HG02571 (cell line): ENCODE measurements around the gene LDLRAD3.
"Not testable (repeated sequence)": the region's sequence is repeated elsewhere in the genome, so short reads cannot be mapped to it uniquely, and the experiment has no call there.

Experiments
- ATAC-seq: cut with Tn5 transposase; IDR thresholded peaks from one replicate; pipeline ENCODE4 v1.9.1; 2021; ENCODE audit warnings: mild to moderate bottlenecking, moderate library complexity; ENCODE audit not compliant: unreplicated experiment

The LDLRAD3 gene

DNA sequence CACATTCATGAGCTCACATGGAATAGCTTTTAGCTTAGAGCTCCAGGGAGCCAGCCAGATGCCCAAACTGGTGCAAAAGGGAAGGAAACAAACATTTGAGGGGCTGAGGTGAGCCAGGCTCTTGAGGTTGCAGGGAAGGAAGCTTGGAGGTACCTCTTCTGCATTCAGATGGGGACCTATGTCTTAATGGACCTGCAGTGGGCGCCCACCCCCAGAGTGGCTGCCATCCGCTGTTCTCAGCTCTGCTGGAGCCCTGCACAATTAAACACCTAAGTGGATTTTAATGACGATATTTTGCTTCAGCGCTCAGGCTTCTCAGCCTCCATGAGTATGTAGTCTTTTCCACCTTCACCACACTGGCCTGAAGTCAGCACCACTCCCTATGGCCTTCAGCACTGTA lies 100.8 kb downstream of the LDLRAD3 start:
- ATAC-seq = no peak

DNA sequence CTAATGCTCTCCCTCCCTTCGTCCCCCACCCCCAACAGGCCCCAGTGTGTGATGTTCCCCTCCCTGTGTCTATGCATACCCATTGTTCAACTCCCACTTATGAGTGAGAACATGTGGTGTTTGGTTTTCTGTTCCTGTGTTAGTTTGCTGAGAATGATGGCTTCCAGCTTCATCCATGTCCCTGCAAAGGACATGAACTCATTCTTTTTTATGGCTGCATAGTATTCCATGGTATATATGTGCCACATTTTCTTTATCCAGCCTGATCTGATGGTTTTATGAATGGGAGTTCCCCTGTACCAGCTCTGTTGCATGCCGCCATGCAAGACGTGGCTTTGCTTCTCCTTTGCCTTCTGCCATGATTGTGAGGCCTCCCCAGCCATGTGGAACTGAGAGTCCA lies 102.1 kb downstream of the LDLRAD3 start:
- not testable (repeated sequence) for ATAC-seq

DNA sequence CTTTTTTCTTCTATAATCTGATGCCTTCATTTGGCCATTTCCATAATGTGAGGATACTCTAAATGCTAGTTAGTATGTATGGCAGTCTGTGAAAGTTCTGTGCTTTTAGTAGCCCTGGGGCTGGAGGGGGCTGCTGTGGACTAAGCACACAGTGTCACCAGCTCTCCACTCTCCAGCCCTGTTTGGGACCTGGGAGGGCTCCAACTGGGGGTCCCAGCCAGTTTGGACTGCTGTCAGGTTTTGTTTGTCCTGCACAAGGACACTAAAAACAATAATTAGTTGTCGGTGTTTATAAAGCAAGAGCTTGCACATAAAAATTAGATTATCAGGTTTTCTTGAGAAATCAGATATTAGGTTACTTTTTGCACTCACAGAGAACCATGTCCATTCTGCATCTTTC lies 103.1 kb downstream of the LDLRAD3 start:
- ATAC-seq = no peak

- ATAC-seq = no peak
These were observed 103.5 kb downstream of the LDLRAD3 start for GRCh38 chr11:36047344-36047743.

- ATAC-seq = no peak
These were observed 104.8 kb downstream of the LDLRAD3 start for GRCh38 chr11:36048496-36049247.

- no peak for ATAC-seq
These were observed 107.6 kb downstream of the LDLRAD3 start for GRCh38 chr11:36051235-36052144.

DNA sequence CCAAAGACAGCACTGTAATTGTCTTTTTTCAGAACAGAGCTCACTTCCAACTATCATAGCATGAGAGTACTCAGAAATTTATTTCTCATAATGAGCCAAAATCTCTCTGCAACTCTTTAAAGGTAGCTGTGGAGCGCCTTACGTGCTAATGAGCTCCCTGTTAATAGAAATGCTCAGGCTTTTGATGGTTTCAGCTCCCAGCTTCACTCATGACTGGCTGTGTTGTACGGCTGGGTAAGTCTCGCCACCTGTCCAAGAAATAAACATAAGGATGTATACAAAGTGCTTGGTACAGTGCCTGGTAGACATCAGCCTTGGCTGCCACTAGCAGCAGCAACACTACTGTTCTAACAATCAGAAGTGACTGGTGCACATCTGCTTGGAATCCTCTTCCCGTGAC lies 109.4 kb downstream of the LDLRAD3 start:
- ATAC-seq = no peak

DNA sequence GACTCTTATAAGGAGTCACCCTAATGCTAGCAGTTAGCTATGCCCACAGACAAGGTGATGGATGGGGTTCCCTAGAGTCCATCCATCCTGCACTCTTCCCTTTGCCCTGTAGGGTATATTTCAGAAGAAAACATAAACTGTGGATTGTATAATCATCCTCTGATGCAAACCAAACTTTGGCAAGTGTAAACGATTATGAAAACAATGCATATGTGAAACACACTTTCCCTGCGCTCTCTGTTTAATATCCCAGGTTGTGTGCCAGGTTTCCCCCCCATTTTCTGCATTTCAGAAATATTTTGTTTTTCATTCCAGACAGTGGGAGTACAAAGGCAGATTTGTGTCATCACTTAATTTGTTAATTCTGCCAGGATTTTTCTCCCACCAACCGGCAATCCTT lies 110.0 kb downstream of the LDLRAD3 start:
- ATAC-seq = no peak

DNA sequence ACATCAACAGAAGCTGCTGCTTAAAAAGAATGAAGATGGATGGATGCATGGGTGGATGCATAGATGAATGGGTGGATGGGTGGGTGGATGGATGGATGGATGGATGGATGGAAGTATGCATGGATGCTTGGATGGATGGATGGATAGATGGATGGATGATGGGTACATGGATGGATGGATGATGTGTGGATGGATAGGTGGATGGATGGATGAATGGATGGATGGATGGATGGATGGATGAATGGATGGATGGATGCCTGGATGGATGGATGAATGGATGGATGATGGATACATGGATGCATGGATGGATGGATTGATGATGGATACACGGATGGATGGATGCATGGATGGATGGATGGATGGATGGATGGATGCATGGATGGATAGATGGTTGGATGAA lies 110.8 kb downstream of the LDLRAD3 start:
- ATAC-seq = no peak

DNA sequence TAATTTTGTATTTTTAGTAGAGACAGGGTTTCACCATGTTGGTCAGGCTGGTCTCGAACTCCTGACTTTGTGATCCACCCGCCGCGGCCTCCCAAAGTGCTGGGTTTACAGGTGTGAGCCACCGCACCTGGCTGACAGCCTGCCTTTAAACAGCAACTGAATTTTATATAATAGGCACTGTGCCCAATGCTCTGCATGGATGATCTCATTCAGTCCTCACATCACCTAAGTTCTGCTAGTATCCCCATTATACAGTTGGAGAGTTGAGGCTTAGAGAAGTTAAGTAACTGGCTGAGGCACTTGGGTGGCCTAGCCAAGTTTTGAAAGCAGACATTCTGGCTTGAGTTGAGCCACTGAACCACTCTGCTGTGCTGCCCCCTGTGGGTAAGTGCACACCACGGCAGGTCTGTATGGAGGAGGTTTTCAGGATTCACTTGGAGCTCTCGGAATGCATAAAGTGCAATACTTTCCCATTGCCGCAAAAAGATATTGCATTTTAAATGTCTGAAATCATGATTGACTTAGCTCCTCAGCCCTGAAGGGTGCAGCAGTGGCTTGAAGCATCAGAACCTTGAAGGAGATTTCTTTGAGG lies 112.4 kb downstream of the LDLRAD3 start:
- no peak for ATAC-seq

- no peak for ATAC-seq
These were observed 113.6 kb downstream of the LDLRAD3 start for GRCh38 chr11:36057379-36058042.

GRCh38 chr11:36059660-36060059 lies 115.8 kb downstream of the LDLRAD3 start:
- ATAC-seq = no peak

DNA sequence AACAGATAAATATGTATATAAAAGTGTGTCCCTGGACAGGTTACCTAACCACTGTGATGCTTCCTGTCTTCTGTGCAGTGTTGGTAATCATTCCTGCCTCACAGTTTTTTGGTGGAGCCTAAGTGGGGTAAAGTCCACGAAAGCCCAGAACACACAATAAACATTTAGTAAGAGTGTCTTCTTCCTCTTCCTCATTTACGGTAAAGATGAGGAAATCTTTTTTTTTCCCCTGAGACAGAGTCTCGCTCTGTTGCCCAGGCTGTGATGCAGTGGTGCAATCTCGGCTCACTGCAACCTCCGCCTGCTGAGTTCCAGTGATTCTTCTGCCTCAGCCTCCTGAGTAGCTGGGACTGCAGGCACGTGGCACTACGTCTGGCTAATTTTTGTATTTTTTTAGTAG lies 117.1 kb downstream of the LDLRAD3 start:
- no peak for ATAC-seq

DNA sequence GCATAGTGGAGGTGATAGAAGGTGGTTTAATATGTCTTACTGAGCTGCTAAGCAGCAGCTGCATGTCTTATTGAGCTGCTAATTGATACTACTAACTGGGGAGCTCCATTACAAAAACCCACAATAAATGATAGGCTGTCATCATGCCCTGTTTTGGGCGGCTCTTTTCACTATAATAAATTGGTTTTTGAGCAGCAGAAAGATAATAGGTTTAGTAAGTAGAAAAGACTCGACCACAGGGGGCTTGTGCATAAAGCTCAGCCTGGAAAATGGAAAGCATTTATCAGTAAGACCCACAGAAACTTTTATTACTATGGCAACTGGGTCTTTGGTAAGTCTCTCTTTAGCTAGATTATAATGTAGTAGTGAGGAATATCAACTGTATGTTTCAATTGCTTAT lies 117.6 kb downstream of the LDLRAD3 start:
- no peak for ATAC-seq

DNA sequence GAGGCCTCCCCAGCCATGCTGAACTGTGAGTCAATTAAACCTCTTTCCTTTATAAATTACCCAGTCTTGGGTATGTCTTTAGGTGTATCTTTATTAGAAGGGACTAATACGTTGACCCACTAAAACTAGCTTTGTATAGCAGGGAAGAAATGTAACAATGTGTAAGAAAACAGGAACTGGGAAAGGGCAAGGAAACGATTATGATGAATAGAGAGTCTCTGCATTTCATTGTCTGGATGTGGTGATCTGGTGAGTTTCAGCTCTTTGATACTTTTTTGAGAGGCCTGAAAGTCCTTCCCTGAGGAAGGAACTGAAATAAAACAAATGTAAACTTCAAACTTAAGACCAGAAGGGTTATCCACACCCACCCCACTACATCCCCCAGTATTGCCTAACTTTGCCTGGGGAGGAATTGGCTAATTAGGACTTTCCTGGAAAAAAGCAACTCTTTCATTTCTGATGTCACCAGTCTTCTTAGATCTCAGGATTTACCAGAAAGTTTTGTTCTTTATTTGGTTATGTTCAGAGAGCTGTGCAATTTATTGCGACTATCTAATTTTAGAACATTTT lies 119.0 kb downstream of the LDLRAD3 start:
- no peak for ATAC-seq

GRCh38 chr11:36065436-36065835 lies 121.6 kb downstream of the LDLRAD3 start:
- ATAC-seq = no peak

- ATAC-seq = no peak
These were observed 123.0 kb downstream of the LDLRAD3 start for GRCh38 chr11:36066891-36067290.

DNA sequence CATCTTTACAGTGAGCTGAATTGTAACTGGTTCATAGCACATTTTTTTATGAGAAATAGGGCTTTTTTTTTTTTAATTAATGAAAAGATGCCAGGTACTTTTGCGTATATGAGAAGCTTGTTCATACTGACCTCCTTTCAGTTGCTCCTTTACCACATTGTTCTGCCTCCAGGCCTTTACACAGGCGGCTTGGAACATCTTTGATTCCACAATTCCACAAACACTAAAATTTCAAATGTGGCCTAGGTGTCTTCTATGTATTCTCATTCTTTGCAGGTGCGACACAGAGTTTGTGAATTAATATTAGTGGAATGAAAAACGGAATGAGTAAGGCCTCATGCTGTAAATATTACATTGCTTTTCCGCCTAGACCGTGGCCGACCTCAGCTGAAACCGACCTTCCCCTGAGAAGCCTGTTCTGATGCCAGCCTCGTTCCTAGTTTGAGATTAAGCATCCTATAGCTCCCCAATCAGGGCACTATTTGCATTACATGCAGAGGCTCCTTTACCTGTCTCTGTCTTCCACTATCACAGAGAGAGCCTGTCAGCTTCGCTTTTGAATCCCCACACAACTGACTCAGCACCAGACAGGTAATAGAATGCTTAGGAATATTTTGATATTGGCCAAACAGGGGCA lies 125.8 kb downstream of the LDLRAD3 start:
- ATAC-seq = no peak

GRCh38 chr11:36070213-36070953 lies 126.5 kb downstream of the LDLRAD3 start:
- ATAC-seq = no peak

GRCh38 chr11:36070954-36071330 lies 127.1 kb downstream of the LDLRAD3 start:
- no peak for ATAC-seq
